GM12892 (cell line): Measurements from ENCODE around the gene DRC1.

Source experiments
- POLR2A ChIP-seq: IDR thresholded peaks from 2 replicates; pipeline ENCODE4 v1.6.1; 2011; ENCODE audit warnings: low read depth, low read length, control low read depth
- TAF1 ChIP-seq: IDR thresholded peaks from 2 replicates; pipeline ENCODE4 v1.6.1; 2011; ENCODE audit warnings: low read depth, mild to moderate bottlenecking, control low read depth, low read length, borderline replicate concordance

DNA sequence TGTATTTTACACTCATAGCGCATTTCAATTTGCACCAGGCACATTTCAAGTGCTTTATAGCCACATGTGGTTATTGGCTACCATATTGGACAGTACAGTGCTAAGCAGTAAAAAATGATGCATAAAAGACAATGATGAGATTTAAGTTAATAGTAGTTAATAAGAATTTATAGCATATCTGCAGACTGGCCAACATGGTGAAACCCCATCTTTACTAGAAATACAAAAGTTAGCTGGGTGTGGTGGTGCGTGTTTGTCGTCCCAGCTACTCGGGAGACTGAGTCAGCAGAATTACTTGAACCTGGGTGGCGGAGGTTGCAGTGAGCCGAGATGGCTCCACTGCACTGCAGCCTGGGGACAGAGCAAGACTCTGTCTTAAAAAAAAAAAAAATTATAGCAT lies 9.7 kb downstream of the DRC1 start:
- TF ChIP-seq POLR2A (no peak), TAF1 (no peak)
